ENCODE results near the gene WASHC4. TPM values are rescaled to one million over a fixed set of nuclear protein-coding genes. Genes with fewer than 3 reads are reported as not detected.

The WASHC4 gene
- total RNA-seq, 2 donors from 2014 or later = 68.0 to 84.5 TPM

DNA sequence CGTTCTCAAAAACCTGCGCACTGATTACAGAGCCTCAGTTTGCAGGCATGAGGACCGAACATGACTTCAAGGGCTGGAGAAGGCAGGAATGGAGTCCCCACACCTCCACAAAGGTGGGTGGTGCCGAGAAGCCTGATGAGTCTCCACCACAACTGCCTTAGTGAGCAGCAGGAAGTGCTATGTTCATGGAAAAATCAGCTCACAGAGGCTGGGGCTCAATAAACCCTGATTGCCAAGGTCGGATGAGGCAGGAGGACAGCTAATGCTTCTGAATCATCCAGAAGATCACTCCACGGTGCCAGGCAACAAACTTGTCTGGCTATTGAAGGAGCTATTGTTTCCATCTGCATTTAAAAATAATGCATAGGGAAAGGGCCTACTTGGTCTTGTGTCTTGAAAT, 97.4 kb downstream of the WASHC4 start:
- Histone ChIP-seq H3K36me3 (peaks cover 66% of the 10 kb centered on the region), H3K27ac (no peak overlapping the region), H3K4me1 (ENCODE audit: control insufficient read depth in 1 of 2, low read depth in 2 of 2) (peaks cover 0 to 9% of the 10 kb centered on the region in 2 donors), H3K4me3 (no peak overlapping the region), H3K27me3 (replicated peaks; ENCODE audit: insufficient read depth) (no peaks in the 10 kb centered on the region), H3K9me3 (no peaks in the 10 kb centered on the region)
- no peak for ATAC-seq (ENCODE audit: insufficient number of reproducible peaks, low FRiP score, low read depth)
- TF ChIP-seq, protein P1, sequence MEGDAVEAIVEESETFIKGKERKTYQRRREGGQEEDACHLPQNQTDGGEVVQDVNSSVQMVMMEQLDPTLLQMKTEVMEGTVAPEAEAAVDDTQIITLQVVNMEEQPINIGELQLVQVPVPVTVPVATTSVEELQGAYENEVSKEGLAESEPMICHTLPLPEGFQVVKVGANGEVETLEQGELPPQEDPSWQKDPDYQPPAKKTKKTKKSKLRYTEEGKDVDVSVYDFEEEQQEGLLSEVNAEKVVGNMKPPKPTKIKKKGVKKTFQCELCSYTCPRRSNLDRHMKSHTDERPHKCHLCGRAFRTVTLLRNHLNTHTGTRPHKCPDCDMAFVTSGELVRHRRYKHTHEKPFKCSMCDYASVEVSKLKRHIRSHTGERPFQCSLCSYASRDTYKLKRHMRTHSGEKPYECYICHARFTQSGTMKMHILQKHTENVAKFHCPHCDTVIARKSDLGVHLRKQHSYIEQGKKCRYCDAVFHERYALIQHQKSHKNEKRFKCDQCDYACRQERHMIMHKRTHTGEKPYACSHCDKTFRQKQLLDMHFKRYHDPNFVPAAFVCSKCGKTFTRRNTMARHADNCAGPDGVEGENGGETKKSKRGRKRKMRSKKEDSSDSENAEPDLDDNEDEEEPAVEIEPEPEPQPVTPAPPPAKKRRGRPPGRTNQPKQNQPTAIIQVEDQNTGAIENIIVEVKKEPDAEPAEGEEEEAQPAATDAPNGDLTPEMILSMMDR (IDR thresholded peaks at IDR 0.05) = no peak
- DNase-seq (ENCODE audit: low spot score) = no peak

DNA sequence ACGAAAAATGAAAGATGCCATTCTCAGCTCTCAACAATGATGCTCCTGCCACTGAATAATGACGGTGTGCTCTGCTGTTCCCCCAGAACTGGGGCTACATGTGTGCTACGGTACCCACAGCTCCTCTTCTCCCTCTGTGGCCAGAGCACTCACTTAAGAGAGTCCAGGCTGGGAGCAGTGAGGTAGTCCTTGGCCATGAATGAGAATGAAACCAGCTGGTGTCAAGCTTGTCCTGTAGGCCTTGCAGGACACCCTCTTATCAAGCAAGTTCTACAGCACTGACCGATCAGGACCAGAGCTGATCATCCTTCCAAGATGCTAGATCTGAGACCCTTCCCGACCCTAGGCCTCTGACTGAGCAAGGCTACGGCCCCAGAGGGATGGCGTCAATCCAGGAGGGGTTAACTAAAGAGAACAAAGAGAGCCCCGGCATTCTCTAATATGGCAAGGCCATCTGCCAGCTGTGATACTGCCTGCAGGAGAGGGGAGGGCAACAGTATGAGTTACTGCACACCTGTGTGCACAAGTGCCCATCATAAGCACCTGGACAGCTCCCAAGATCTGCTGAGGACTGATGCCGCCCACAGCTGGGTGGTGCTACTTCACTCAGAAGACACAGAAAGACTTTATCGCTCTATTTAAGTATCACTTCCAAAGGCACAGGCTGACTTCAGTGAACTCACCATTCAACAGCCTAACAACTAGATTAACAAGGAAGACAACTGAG, 98.0 kb downstream of the WASHC4 start:
- Histone ChIP-seq H3K36me3 (peaks cover 66% of the 10 kb centered on the region), H3K27ac (no peak overlapping the region), H3K4me1 (ENCODE audit: control insufficient read depth in 1 of 2, low read depth in 2 of 2) (peaks cover 0 to 9% of the 10 kb centered on the region in 2 donors), H3K27me3 (replicated peaks; ENCODE audit: insufficient read depth) (no peaks in the 10 kb centered on the region), H3K9me3 (no peaks in the 10 kb centered on the region), H3K4me3 (no peak overlapping the region)
- TF ChIP-seq, protein P1 (IDR thresholded peaks at IDR 0.05) = no peak
- DNase-seq (ENCODE audit: low spot score) (no peak), ATAC-seq (ENCODE audit: insufficient number of reproducible peaks, low FRiP score, low read depth) (no peak)

DNA sequence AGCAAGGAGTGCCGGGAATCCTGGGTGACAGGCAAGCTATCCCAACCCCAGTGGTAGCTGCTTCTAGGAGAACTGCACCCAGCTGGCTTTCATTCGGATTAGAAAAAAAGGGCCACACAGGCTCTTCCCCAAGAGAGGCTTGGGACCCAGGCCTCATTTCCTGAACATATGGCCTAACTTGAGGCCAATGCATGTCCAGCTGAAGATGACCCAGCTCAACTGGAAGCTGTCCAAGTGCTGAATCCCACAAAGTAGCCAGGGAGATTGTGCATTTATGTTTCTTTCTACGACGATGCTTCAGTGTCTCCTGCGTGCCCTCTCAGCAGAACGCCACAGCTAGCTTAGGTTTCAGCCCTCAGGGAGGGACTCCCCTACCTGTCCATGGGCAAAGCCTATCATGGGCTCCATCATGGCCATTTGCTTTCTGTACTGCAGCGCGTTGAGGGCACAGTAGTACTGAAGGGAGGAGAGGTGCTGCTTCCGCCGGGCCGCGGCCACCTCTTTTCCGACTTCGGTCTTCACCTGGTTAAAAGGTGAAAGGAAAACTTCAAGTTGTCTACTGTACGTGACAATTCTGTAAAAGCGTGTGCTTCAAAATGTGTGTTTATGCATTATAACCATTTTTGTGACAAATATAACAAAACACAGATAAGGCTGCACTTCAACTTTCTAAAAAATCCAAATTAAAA, 99.3 kb downstream of the WASHC4 start:
- ATAC-seq (ENCODE audit: insufficient number of reproducible peaks, low FRiP score, low read depth) (no peak), DNase-seq (ENCODE audit: low spot score) (no peak)
- no peak overlapping the region for H3K4me3 ChIP-seq
- H3K27ac ChIP-seq = no peak overlapping the region
- H3K9me3 ChIP-seq = no peaks in the 10 kb centered on the region
- TF ChIP-seq, protein P1 (IDR thresholded peaks at IDR 0.05) = no peak
- peaks cover 71% of the 10 kb centered on the region for H3K36me3 ChIP-seq
- peaks cover 0 to 1% of the 10 kb centered on the region in 2 donors for H3K4me1 ChIP-seq (ENCODE audit: control insufficient read depth in 1 of 2, low read depth in 2 of 2)
- H3K27me3 ChIP-seq (replicated peaks; ENCODE audit: insufficient read depth) = no peaks in the 10 kb centered on the region

DNA sequence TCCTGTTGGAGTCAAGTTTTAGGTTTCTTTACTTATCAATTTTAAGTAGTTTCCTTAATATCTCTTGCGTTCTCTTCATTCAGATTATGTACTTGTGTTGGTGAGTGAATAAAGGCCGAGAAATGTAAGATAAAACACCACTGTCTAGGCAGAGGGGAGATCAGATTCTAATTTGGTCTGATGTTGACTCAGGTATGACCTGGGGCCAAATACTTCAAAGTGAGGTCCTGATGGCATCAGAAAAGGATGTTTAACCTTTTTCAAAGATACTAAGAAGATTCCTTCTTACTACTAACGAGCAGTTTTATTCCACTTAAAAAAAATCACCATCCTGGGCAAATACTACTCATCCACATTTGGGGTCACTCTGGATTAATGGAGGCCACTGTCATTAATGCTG, 101.6 kb downstream of the WASHC4 start:
- TF ChIP-seq, protein P1 (IDR thresholded peaks at IDR 0.05) = no peak
- H3K9me3 ChIP-seq = no peaks in the 10 kb centered on the region
- no peak for ATAC-seq (ENCODE audit: insufficient number of reproducible peaks, low FRiP score, low read depth)
- H3K4me1 ChIP-seq (ENCODE audit: control insufficient read depth in 1 of 2, low read depth in 2 of 2) = no peaks in the 10 kb centered on the region
- no peaks in the 10 kb centered on the region for H3K27me3 ChIP-seq (replicated peaks; ENCODE audit: insufficient read depth)
- H3K4me3 ChIP-seq = no peak overlapping the region
- DNase-seq (ENCODE audit: low spot score) = no peak
- H3K36me3 ChIP-seq = peaks cover 56% of the 10 kb centered on the region
- H3K27ac ChIP-seq = no peak overlapping the region

DNA sequence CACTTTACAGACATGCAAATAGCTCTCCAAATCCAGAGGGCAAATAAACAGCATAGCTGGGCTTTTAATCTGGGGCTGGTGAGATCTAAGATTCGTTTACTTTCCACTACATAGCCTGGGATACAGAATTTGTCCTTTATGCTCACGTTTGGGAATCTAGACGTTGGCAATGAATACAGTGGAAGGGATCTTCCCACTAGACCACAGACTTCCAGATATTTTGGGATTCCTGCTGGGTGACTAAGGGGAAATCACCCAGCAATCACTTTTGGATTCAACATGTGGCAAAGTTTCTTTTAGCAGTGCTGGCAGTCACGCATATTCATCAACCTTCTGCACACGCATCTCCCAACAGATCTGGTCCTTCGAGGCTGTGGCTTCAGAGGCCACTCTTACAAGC, 104.9 kb downstream of the WASHC4 start:
- DNase-seq (ENCODE audit: low spot score) (no peak), ATAC-seq (ENCODE audit: insufficient number of reproducible peaks, low FRiP score, low read depth) (no peak)
- H3K9me3 ChIP-seq = no peaks in the 10 kb centered on the region
- H3K36me3 ChIP-seq = peaks cover 41% of the 10 kb centered on the region
- H3K27me3 ChIP-seq (replicated peaks; ENCODE audit: insufficient read depth) = no peaks in the 10 kb centered on the region
- H3K27ac ChIP-seq = no peak overlapping the region
- no peaks in the 10 kb centered on the region for H3K4me1 ChIP-seq (ENCODE audit: control insufficient read depth in 1 of 2, low read depth in 2 of 2)
- TF ChIP-seq, protein P1 (IDR thresholded peaks at IDR 0.05) = no peak
- H3K4me3 ChIP-seq = no peak overlapping the region
